Cardiac fibroblast (primary cell): ENCODE results near the gene MANEAL.
A peak's percentile ranks its signal among the peaks of the same experiment; 100 is the strongest.
"Not testable (repeated sequence)": the region's sequence is repeated elsewhere in the genome, so short reads cannot be mapped to it uniquely, and the experiment has no call there.

Source experiments
- DNase-seq, 2 donors: peaks; one replicate each; pipeline versions ENCODE4 v3.0.0 to v3.0.0-alpha.2; 2010; ENCODE audit warnings: low read depth in 2 of 2
- H3K4me3 ChIP-seq, 2 donors: replicated peaks in 1 of 2; 1 replicate in 1 of 2; 2 replicates in 1 of 2; pipeline ENCODE4 v1.5.1; 2011; ENCODE audit warnings: low read depth in 2 of 2, low read length in 2 of 2, mild to moderate bottlenecking in 2 of 2, moderate library complexity in 1 of 2
- TF ChIP-seq, protein P1 (sequence below): IDR thresholded peaks from one replicate; pipeline ENCODE4 v1.5.1; 2011; ENCODE audit warnings: low read depth, mild to moderate bottlenecking, low read length, inconsistent platforms

The MANEAL gene

DNA sequence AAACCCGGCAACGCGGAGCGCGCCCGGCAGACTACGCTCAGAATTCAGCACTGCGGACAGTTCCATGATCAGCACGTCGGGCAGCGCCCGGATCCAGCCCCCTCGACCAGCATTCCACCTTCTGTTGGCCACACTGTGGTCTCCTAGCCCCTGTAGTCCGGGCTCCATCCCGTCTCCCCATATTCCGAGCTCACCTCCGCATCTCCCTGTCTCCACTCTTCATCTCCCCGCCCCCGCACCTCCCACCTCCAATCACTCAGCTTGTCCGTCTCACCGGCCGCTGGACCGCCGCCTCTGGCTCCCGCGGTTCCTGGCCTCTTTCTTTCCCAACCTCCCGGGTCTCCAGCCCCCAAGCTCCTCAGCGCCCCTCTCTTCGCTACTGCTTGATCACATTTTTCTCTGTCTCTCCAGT is 29.2 kb upstream of the MANEAL start:
- no peak overlapping the region for H3K4me3 ChIP-seq
- TF ChIP-seq, protein P1, sequence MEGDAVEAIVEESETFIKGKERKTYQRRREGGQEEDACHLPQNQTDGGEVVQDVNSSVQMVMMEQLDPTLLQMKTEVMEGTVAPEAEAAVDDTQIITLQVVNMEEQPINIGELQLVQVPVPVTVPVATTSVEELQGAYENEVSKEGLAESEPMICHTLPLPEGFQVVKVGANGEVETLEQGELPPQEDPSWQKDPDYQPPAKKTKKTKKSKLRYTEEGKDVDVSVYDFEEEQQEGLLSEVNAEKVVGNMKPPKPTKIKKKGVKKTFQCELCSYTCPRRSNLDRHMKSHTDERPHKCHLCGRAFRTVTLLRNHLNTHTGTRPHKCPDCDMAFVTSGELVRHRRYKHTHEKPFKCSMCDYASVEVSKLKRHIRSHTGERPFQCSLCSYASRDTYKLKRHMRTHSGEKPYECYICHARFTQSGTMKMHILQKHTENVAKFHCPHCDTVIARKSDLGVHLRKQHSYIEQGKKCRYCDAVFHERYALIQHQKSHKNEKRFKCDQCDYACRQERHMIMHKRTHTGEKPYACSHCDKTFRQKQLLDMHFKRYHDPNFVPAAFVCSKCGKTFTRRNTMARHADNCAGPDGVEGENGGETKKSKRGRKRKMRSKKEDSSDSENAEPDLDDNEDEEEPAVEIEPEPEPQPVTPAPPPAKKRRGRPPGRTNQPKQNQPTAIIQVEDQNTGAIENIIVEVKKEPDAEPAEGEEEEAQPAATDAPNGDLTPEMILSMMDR: no peak
- peak; percentile 52 to 53 for DNase-seq

DNA sequence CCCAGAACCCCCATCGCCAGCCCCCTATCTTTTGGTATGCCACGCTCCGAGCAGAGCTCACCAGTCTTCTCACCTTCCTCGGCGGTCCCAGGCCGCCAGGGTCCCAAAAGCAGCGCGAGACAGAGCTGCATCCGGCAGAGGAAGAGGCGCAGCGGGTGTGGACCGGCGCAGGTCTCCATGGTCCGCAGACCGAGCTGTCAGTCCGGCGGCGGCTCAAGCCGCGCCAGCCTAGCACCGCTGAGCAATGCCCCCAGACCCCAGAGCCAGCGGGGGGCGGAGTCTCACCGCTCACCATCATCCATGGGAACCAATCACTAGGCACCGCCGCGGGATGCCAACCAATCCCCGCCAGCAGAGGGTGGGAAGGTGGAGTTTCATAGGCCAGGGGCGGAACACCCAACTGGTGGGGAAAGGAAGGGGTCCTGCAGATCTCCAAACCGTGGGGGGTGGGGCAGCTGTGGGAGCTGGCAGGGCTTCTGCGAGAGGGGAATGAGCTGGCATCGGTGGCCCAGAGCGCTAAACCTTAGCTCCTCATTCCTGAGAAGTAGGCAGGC is 28.7 kb upstream of the MANEAL start, which contains the start of gene EPHA10:
TSS of gene EPHA10 (minus strand) at position 233 of the 554 bp plus-strand sequence. CDS start at position 179, 54 bp downstream.
- TF ChIP-seq, protein P1: no peak
- DNase-seq: no peak
- no peak within 1 kb of the TSS for H3K4me3 ChIP-seq

DNA sequence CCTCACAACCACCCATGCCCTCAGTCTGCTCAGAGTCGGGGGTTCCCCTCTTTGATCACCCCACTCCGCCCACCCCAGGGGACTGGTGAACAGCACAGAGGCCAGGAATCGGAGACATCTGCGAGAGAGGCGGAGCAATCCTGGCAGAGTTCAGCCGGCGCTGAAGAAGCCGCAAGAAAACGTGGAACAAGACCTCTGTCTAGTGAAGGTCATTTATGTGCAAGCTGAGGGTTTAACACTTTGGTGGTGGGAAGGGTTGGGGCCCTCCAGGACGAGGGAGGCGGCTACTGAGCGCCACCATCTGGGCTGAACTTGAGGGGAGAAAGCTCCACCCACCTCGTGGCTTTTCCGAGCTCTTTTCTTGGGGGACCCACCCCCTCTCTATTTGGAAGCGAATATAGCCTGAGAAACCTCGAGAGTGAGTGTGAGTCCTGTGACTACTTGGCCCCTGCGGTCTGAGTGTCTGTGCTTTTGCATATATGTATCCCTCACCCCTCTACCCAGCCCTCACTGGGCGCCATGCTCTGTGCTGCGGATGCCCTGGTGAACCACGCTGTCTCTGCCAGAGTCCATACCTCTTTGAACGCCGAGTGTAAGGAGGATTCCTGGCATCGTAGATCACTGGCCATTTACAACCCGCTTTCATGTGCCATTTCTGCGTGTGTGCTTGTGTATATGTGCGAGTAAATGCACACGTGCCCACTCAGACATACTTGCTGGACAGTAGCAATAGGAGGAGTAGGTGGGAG is 27.6 kb upstream of the MANEAL start:
- TF ChIP-seq, protein P1: no peak

DNA sequence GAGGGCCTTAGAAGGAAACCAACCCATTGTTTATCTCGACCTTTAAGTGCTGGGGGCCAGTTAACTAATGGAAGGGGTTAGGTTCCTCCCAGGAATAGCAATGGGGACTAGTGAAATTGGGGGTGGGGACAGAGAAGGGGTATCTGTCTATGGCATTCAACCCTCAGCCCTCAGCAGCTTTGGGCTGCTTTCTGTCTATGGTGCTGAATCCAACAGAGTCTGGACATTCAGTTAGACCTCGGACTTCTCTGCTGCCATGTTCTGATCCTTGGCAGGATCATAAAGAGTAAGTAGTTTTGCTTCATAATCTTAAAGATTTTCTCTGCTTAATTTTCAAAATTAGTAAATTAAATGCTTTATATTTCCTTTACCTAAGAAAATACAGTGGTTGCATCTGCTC is 26.2 kb upstream of the MANEAL start:
- DNase-seq: no peak
- TF ChIP-seq, protein P1: no peak
- H3K4me3 ChIP-seq: no peak overlapping the region

More for the DNA sequence above, 27.6 kb upstream of the MANEAL start:
- DNase-seq: no peak
- H3K4me3 ChIP-seq: no peak overlapping the region

DNA sequence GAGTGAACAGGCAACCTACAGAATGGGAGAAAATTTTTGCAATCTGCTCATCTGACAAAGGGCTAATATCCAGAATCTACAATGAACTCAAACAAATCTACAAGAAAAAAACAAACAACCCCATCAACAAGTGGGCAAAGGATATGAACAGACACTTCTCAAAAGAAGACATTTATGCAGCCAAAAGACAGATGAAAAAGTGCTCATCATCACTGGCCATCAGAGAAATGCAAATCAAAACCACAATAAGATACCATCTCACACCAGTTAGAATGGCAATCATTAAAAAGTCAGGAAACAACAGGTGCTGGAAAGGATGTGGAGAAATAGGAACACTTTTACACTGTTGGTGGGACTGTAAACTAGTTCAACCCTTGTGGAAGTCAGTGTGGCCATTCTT is 22.2 kb upstream of the MANEAL start:
- DNase-seq, H3K4me3 ChIP-seq: not testable (repeated sequence)

DNA sequence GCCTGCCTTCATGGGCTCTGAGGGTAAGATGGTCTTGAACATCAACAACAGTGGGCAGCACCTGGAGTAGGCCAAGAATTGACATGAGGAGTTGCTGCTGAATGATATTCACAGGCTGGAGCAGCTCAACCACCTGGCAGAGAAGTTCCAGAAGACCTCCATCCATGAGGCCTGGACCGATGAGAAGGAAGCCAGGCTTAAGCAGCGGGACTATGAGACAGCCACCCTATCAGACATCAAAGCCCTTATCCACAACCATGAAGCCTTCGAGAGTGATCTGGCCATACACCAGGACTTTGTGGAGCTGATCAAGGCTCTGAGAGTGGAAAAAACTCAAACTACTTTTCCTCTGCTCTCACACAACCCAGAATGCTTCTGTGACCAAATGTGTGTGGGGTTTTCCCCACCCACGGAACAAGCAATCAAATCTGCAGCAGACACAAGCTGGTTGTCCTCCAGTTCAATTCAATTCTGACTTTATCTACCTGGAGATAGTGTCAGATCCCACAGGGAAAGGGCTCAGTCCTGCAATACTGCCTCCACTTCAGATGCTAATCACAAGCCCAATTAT is 16.6 kb upstream of the MANEAL start:
- DNase-seq: no peak
- H3K4me3 ChIP-seq: no peak overlapping the region
- TF ChIP-seq, protein P1: no peak

DNA sequence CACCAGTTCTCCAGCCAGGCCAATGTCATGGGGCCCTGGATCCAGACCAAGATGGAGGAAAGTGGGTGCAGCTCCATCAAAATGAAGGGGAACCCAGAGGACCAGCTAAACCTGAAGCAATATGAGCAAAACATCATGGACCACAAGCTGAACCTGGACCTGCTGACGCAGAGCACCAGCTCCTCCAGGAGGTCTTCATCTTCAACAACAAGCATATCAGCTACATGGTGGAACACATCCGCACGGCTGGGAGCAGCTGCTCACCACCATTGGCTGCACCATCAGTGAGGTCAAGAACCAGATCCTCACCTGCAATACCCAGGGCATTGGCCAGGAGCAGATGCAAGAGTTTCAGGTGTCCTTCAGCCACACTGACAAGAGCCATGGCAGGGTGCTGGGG is 15.0 kb upstream of the MANEAL start:
- no peak for DNase-seq
- H3K4me3 ChIP-seq: no peak overlapping the region
- TF ChIP-seq, protein P1: no peak
